Suprapubic skin (tissue), 3 donors: Measurements from ENCODE around the gene PHETA1.

Source experiments
- POLR2A ChIP-seq, 2 donors: fragments of 450-650 bp; IDR thresholded peaks; one replicate each; pipeline ENCODE4 v1.6.1; 2017; ENCODE audit warnings: antibody characterized with exemption in 2 of 2, mild to moderate bottlenecking in 2 of 2, moderate library complexity in 2 of 2
- TF ChIP-seq, protein P1 (sequence below), 2 donors: fragments of 200-600 bp in 1 of 2; fragments of 450-650 bp in 1 of 2; sonication (generic) in 1 of 2; IDR thresholded peaks; one replicate each; pipeline ENCODE4 v1.5.1; 2016 to 2019; ENCODE audit warnings: antibody characterized with exemption in 2 of 2, mild to moderate bottlenecking in 1 of 2, moderate library complexity in 1 of 2

DNA sequence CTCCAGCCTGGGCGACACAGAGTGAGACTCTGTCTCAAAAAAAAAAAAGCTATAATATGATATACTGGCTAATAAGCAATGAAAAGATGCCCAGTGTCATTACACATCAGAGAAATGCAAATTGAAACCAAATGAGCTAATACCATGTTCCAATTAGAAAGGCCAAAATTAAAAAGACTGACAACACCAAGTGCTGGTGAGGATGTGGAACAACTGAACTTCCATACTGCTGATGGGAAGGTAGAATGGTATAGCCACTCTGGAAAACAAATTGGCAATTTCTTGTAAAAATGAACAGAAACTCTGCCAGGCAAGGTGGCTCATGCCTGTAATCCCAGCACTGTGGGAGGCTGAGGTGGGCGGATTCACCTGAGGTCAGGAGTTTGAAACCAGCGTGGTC is 8.5 kb upstream of the PHETA1 start:
- TF ChIP-seq, protein P1, sequence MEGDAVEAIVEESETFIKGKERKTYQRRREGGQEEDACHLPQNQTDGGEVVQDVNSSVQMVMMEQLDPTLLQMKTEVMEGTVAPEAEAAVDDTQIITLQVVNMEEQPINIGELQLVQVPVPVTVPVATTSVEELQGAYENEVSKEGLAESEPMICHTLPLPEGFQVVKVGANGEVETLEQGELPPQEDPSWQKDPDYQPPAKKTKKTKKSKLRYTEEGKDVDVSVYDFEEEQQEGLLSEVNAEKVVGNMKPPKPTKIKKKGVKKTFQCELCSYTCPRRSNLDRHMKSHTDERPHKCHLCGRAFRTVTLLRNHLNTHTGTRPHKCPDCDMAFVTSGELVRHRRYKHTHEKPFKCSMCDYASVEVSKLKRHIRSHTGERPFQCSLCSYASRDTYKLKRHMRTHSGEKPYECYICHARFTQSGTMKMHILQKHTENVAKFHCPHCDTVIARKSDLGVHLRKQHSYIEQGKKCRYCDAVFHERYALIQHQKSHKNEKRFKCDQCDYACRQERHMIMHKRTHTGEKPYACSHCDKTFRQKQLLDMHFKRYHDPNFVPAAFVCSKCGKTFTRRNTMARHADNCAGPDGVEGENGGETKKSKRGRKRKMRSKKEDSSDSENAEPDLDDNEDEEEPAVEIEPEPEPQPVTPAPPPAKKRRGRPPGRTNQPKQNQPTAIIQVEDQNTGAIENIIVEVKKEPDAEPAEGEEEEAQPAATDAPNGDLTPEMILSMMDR (IDR thresholded peaks at IDR 0.05): no peak
- no peak for TF ChIP-seq POLR2A (IDR thresholded peaks at IDR 0.05)
